ENCODE results near the gene PLAAT4.

PLAAT4 gene

GRCh38 chr11:63504054-63504453 is 32.6 kb upstream of the PLAAT4 start:
- Histone ChIP-seq H3K27me3 (ENCODE audit: insufficient read depth, insufficient read length) (no peaks in the 10 kb centered on the region), H3K9me3 (ENCODE audit: insufficient read depth, low read length) (peaks cover 49% of the 10 kb centered on the region), H3K36me3 (ENCODE audit: insufficient read depth, insufficient read length, low read length) (no peaks in the 10 kb centered on the region), H3K4me3 (ENCODE audit: insufficient read length, low read depth) (no peak overlapping the region), H3K4me1 (ENCODE audit: insufficient read depth, insufficient read length) (peaks cover 25% of the 10 kb centered on the region), H3K9ac (ENCODE audit: insufficient read length, low read depth) (no peak overlapping the region)
- no peak for DNase-seq (ENCODE audit: low read depth, low spot score)
- TF ChIP-seq SUZ12 (IDR thresholded peaks at IDR 0.05; ENCODE audit: extremely low read depth, insufficient read depth, insufficient read length) (no peak), YY1 (IDR thresholded peaks at IDR 0.05; ENCODE audit: insufficient read depth, insufficient read length) (no peak), ZNF274 (IDR thresholded peaks at IDR 0.05; ENCODE audit: low read depth, low read length) (no peak)

GRCh38 chr11:63504933-63505586 is 31.5 kb upstream of the PLAAT4 start:
- no peaks in the 10 kb centered on the region for H3K36me3 ChIP-seq (ENCODE audit: insufficient read depth, insufficient read length, low read length)
- peaks cover 26% of the 10 kb centered on the region for H3K4me1 ChIP-seq (ENCODE audit: insufficient read depth, insufficient read length)
- H3K9me3 ChIP-seq (ENCODE audit: insufficient read depth, low read length), result peaks cover 39% of the 10 kb centered on the region
- no peak overlapping the region for H3K4me3 ChIP-seq (ENCODE audit: insufficient read length, low read depth)
- no peak for TF ChIP-seq YY1 (IDR thresholded peaks at IDR 0.05; ENCODE audit: insufficient read depth, insufficient read length)
- TF ChIP-seq SUZ12 (IDR thresholded peaks at IDR 0.05; ENCODE audit: extremely low read depth, insufficient read depth, insufficient read length), result no peak
- no peak for TF ChIP-seq ZNF274 (IDR thresholded peaks at IDR 0.05; ENCODE audit: low read depth, low read length)
- H3K27me3 ChIP-seq (ENCODE audit: insufficient read depth, insufficient read length), result peaks cover 3% of the 10 kb centered on the region
- peak overlapping the region; percentile 3 for H3K9ac ChIP-seq (ENCODE audit: insufficient read length, low read depth)
- DNase-seq (ENCODE audit: low read depth, low spot score), result no peak

GRCh38 chr11:63505857-63506528 is 30.6 kb upstream of the PLAAT4 start, which contains the start of gene LGALS12:
Gene LGALS12, plus strand, starts transcription at chr11:63506084. Its CDS starts 375 bp downstream, at chr11:63506459.
- no peaks in the 10 kb centered on the region for H3K36me3 ChIP-seq (ENCODE audit: insufficient read depth, insufficient read length, low read length)
- peak within 1 kb of the TSS; percentile 26 for H3K9ac ChIP-seq (ENCODE audit: insufficient read length, low read depth)
- H3K27me3 ChIP-seq (ENCODE audit: insufficient read depth, insufficient read length), result peaks cover 3% of the 10 kb centered on the region
- peaks cover 33% of the 10 kb centered on the region for H3K4me1 ChIP-seq (ENCODE audit: insufficient read depth, insufficient read length)
- no peak for DNase-seq (ENCODE audit: low read depth, low spot score)
- TF ChIP-seq SUZ12 (IDR thresholded peaks at IDR 0.05; ENCODE audit: extremely low read depth, insufficient read depth, insufficient read length), result no peak
- peaks cover 30% of the 10 kb centered on the region for H3K9me3 ChIP-seq (ENCODE audit: insufficient read depth, low read length)
- H3K4me3 ChIP-seq (ENCODE audit: insufficient read length, low read depth), result no peak within 1 kb of the TSS

- no peak for DNase-seq (ENCODE audit: low read depth, low spot score)
- H3K4me1 ChIP-seq (ENCODE audit: insufficient read depth, insufficient read length), result peaks cover 41% of the 10 kb centered on the region
- no peak overlapping the region for H3K4me3 ChIP-seq (ENCODE audit: insufficient read length, low read depth)
- no peak for TF ChIP-seq YY1 (IDR thresholded peaks at IDR 0.05; ENCODE audit: insufficient read depth, insufficient read length)
- no peak for TF ChIP-seq SUZ12 (IDR thresholded peaks at IDR 0.05; ENCODE audit: extremely low read depth, insufficient read depth, insufficient read length)
- no peak for TF ChIP-seq ZNF274 (IDR thresholded peaks at IDR 0.05; ENCODE audit: low read depth, low read length)
- H3K27me3 ChIP-seq (ENCODE audit: insufficient read depth, insufficient read length), result peaks cover 3% of the 10 kb centered on the region
- peaks cover 25% of the 10 kb centered on the region for H3K9me3 ChIP-seq (ENCODE audit: insufficient read depth, low read length)
- H3K9ac ChIP-seq (ENCODE audit: insufficient read length, low read depth), result no peak overlapping the region
- H3K36me3 ChIP-seq (ENCODE audit: insufficient read depth, insufficient read length, low read length), result no peaks in the 10 kb centered on the region
Measured at GRCh38 chr11:63506876-63507275, 29.7 kb upstream of the PLAAT4 start.

GRCh38 chr11:63507511-63507910 is 29.1 kb upstream of the PLAAT4 start:
- H3K4me1 ChIP-seq (ENCODE audit: insufficient read depth, insufficient read length), result peaks cover 41% of the 10 kb centered on the region
- H3K9me3 ChIP-seq (ENCODE audit: insufficient read depth, low read length), result peaks cover 21% of the 10 kb centered on the region
- no peak for TF ChIP-seq YY1 (IDR thresholded peaks at IDR 0.05; ENCODE audit: insufficient read depth, insufficient read length)
- no peak for TF ChIP-seq SUZ12 (IDR thresholded peaks at IDR 0.05; ENCODE audit: extremely low read depth, insufficient read depth, insufficient read length)
- no peak for DNase-seq (ENCODE audit: low read depth, low spot score)
- H3K9ac ChIP-seq (ENCODE audit: insufficient read length, low read depth), result no peak overlapping the region
- no peak overlapping the region for H3K4me3 ChIP-seq (ENCODE audit: insufficient read length, low read depth)
- peaks cover 3% of the 10 kb centered on the region for H3K27me3 ChIP-seq (ENCODE audit: insufficient read depth, insufficient read length)
- H3K36me3 ChIP-seq (ENCODE audit: insufficient read depth, insufficient read length, low read length), result no peaks in the 10 kb centered on the region

GRCh38 chr11:63508009-63508408 is 28.6 kb upstream of the PLAAT4 start:
- H3K4me3 ChIP-seq (ENCODE audit: insufficient read length, low read depth), result no peak overlapping the region
- DNase-seq (ENCODE audit: low read depth, low spot score), result no peak
- no peaks in the 10 kb centered on the region for H3K36me3 ChIP-seq (ENCODE audit: insufficient read depth, insufficient read length, low read length)
- no peak overlapping the region for H3K9ac ChIP-seq (ENCODE audit: insufficient read length, low read depth)
- TF ChIP-seq SUZ12 (IDR thresholded peaks at IDR 0.05; ENCODE audit: extremely low read depth, insufficient read depth, insufficient read length) (no peak), ZNF274 (IDR thresholded peaks at IDR 0.05; ENCODE audit: low read depth, low read length) (no peak), YY1 (IDR thresholded peaks at IDR 0.05; ENCODE audit: insufficient read depth, insufficient read length) (no peak)
- H3K9me3 ChIP-seq (ENCODE audit: insufficient read depth, low read length), result peaks cover 16% of the 10 kb centered on the region
- peaks cover 3% of the 10 kb centered on the region for H3K27me3 ChIP-seq (ENCODE audit: insufficient read depth, insufficient read length)
- peaks cover 41% of the 10 kb centered on the region for H3K4me1 ChIP-seq (ENCODE audit: insufficient read depth, insufficient read length)

- DNase-seq (ENCODE audit: low read depth, low spot score), result no peak
- peaks cover 38% of the 10 kb centered on the region for H3K4me1 ChIP-seq (ENCODE audit: insufficient read depth, insufficient read length)
Measured at GRCh38 chr11:63508745-63509144, 27.9 kb upstream of the PLAAT4 start.

More at GRCh38 chr11:63508745-63509144, 27.9 kb upstream of the PLAAT4 start:
- Histone ChIP-seq H3K9ac (ENCODE audit: insufficient read length, low read depth) (no peak overlapping the region), H3K4me3 (ENCODE audit: insufficient read length, low read depth) (no peak overlapping the region), H3K9me3 (ENCODE audit: insufficient read depth, low read length) (peaks cover 9% of the 10 kb centered on the region), H3K36me3 (ENCODE audit: insufficient read depth, insufficient read length, low read length) (no peaks in the 10 kb centered on the region), H3K27me3 (ENCODE audit: insufficient read depth, insufficient read length) (peaks cover 3% of the 10 kb centered on the region)
- no peak for TF ChIP-seq SUZ12 (IDR thresholded peaks at IDR 0.05; ENCODE audit: extremely low read depth, insufficient read depth, insufficient read length)
- no peak for TF ChIP-seq YY1 (IDR thresholded peaks at IDR 0.05; ENCODE audit: insufficient read depth, insufficient read length)
- no peak for TF ChIP-seq ZNF274 (IDR thresholded peaks at IDR 0.05; ENCODE audit: low read depth, low read length)

Measured in NT2/D1 (cell line).